Measurements from ENCODE around the gene RASGRF2.

The RASGRF2 gene

DNA sequence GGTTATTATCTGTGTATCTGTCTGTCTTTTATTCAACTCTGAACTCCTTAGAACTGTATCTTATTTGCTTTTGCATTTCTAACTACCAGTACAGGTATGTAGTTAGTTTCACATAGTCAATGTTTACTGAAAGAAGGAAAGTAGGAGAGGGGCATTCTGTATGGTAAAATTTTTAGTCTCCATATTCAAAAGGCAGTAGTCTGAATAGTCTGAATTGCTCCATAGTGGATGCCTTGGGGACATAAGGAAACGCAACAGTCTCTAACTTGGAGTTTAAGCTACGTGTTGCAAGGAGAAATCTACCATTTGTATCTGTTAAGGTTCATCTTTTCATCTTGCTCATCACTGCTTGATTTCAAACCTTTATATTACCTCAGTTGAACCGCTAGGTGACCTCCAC, 26.2 kb downstream of the RASGRF2 start:
- Histone ChIP-seq H3K14ac (ENCODE audit: low read length) (no peak overlapping the region), H3K9ac (ENCODE audit: low read length) (no peak overlapping the region), H3K79me1 (ENCODE audit: low read length) (peaks cover 22% of the 10 kb centered on the region), H2BK5ac (ENCODE audit: low read depth, low read length, poor library complexity) (no peak overlapping the region), H3K27ac (ENCODE audit: low read depth, low read length) (no peak overlapping the region), H3K4me1 (ENCODE audit: control insufficient read depth in 1 of 2, insufficient read depth in 2 of 2, low read length in 2 of 2) (peaks cover 20 to 27% of the 10 kb centered on the region in 2 experiments), H3K23ac (ENCODE audit: low read length) (no peak overlapping the region), H4K8ac (ENCODE audit: low read depth, low read length) (no peak overlapping the region), H3K4me2 (ENCODE audit: low read length) (no peak overlapping the region), H3K18ac (ENCODE audit: low read length) (no peak overlapping the region), H3K9me3 (ENCODE audit: insufficient read depth, low read depth, low read length) (no peaks in the 10 kb centered on the region), H2BK12ac (ENCODE audit: low read length) (no peak overlapping the region), H3K36me3 (ENCODE audit: control insufficient read depth in 1 of 2, insufficient read depth in 2 of 2, low read length in 2 of 2) (peaks cover 4 to 5% of the 10 kb centered on the region in 2 experiments), H2AK5ac (ENCODE audit: low read length) (no peak overlapping the region), H3K79me2 (ENCODE audit: control insufficient read depth, insufficient read depth, low read length, poor library complexity) (peaks cover 10% of the 10 kb centered on the region), H2AFZ (ENCODE audit: insufficient read depth, low read length, poor library complexity) (no peak overlapping the region), H4K12ac (ENCODE audit: low read depth, low read length) (no peak overlapping the region), H2BK120ac (ENCODE audit: insufficient read depth, low read length, poor library complexity) (no peak overlapping the region), H3K4ac (ENCODE audit: low read depth, low read length) (peak overlapping the region; percentile 94), H3K4me3 (ENCODE audit: low read depth, low read length) (no peak overlapping the region), H3K27me3 (ENCODE audit: insufficient read depth, low read length) (no peaks in the 10 kb centered on the region), H4K91ac (ENCODE audit: low read depth, low read length) (no peak overlapping the region)
- DNase-seq = no peak
- WGBS (ENCODE audit: extremely low coverage, insufficient coverage, insufficient read length) = no CpG with 5 or more reads among the region's 3 CpGs

DNA sequence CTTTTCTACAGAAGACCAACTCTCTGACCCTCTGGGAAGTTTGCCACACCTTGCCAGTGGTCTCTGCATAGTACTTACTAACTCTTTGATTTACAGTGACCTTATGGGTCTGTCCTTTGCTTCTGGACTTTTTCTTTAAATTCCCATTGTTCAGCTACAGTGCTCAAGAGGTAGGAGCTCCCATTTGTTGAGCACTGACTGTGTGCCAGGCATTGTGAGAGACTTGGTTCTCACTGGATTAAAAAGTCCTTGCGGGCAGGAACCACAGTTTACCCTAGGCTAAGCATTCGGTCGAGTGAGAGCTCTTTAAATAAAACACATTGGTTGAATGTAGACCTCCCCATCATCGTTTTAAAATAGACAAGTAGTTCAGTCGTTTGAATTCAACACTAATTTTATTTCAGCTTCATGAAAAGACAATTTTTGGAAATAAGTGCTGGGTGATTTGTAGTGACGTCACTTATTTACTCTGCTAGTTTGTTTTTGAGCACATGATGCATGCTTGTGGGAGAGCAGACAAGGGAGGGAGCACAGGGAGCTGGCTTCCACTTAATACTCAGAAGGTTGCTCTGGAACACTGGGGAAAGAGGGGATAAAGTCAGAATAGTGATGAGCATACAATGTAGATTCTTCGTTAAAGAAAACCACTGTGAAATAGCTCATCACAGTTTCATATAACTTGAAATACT, 27.1 kb downstream of the RASGRF2 start:
- Histone ChIP-seq H3K14ac (ENCODE audit: low read length) (peak overlapping the region; percentile 62), H3K9me3 (ENCODE audit: insufficient read depth, low read depth, low read length) (no peaks in the 10 kb centered on the region), H4K91ac (ENCODE audit: low read depth, low read length) (no peak overlapping the region), H2BK120ac (ENCODE audit: insufficient read depth, low read length, poor library complexity) (no peak overlapping the region), H2AK5ac (ENCODE audit: low read length) (no peak overlapping the region), H2AFZ (ENCODE audit: insufficient read depth, low read length, poor library complexity) (no peak overlapping the region), H3K9ac (ENCODE audit: low read length) (no peak overlapping the region), H3K4me2 (ENCODE audit: low read length) (no peak overlapping the region), H3K23ac (ENCODE audit: low read length) (no peak overlapping the region), H2BK12ac (ENCODE audit: low read length) (peak overlapping the region; percentile 85), H3K4me3 (ENCODE audit: low read depth, low read length) (no peak overlapping the region), H2BK5ac (ENCODE audit: low read depth, low read length, poor library complexity) (peak overlapping the region; percentile 32), H3K36me3 (ENCODE audit: control insufficient read depth in 1 of 2, insufficient read depth in 2 of 2, low read length in 2 of 2) (peaks cover 4% of the 10 kb centered on the region in 2 experiments), H3K4ac (ENCODE audit: low read depth, low read length) (peak overlapping the region; percentile 94), H3K79me2 (ENCODE audit: control insufficient read depth, insufficient read depth, low read length, poor library complexity) (peaks cover 15% of the 10 kb centered on the region), H3K18ac (ENCODE audit: low read length) (no peak overlapping the region), H3K27ac (ENCODE audit: low read depth, low read length) (peak overlapping the region; percentile 57), H3K79me1 (ENCODE audit: low read length) (peaks cover 28% of the 10 kb centered on the region), H3K27me3 (ENCODE audit: insufficient read depth, low read length) (no peaks in the 10 kb centered on the region), H4K12ac (ENCODE audit: low read depth, low read length) (no peak overlapping the region), H4K8ac (ENCODE audit: low read depth, low read length) (no peak overlapping the region), H3K4me1 (ENCODE audit: control insufficient read depth in 1 of 2, insufficient read depth in 2 of 2, low read length in 2 of 2) (peaks cover 26 to 34% of the 10 kb centered on the region in 2 experiments)
- WGBS (ENCODE audit: extremely low coverage, insufficient coverage, insufficient read length) = no CpG with 5 or more reads among the region's 7 CpGs
- DNase-seq = no peak

- DNase-seq = peak in 1 of 2 donors; percentile 34
- no CpG with 5 or more reads among the region's 2 CpGs for WGBS (ENCODE audit: extremely low coverage, insufficient coverage, insufficient read length)
- Histone ChIP-seq H4K8ac (ENCODE audit: low read depth, low read length) (no peak overlapping the region), H3K36me3 (ENCODE audit: control insufficient read depth in 1 of 2, insufficient read depth in 2 of 2, low read length in 2 of 2) (no peaks in the 10 kb centered on the region), H3K79me2 (ENCODE audit: control insufficient read depth, insufficient read depth, low read length, poor library complexity) (peaks cover 19% of the 10 kb centered on the region), H4K91ac (ENCODE audit: low read depth, low read length) (no peak overlapping the region), H3K4me2 (ENCODE audit: low read length) (no peak overlapping the region), H2AK5ac (ENCODE audit: low read length) (no peak overlapping the region), H3K18ac (ENCODE audit: low read length) (no peak overlapping the region), H3K4me1 (ENCODE audit: control insufficient read depth in 1 of 2, insufficient read depth in 2 of 2, low read length in 2 of 2) (peaks cover 28 to 34% of the 10 kb centered on the region in 2 experiments), H3K14ac (ENCODE audit: low read length) (no peak overlapping the region), H3K79me1 (ENCODE audit: low read length) (peaks cover 30% of the 10 kb centered on the region), H3K27me3 (ENCODE audit: insufficient read depth, low read length) (no peaks in the 10 kb centered on the region), H3K23ac (ENCODE audit: low read length) (no peak overlapping the region), H3K9me3 (ENCODE audit: insufficient read depth, low read depth, low read length) (no peaks in the 10 kb centered on the region), H3K9ac (ENCODE audit: low read length) (no peak overlapping the region), H2BK120ac (ENCODE audit: insufficient read depth, low read length, poor library complexity) (no peak overlapping the region), H4K12ac (ENCODE audit: low read depth, low read length) (no peak overlapping the region), H2BK5ac (ENCODE audit: low read depth, low read length, poor library complexity) (no peak overlapping the region), H2AFZ (ENCODE audit: insufficient read depth, low read length, poor library complexity) (no peak overlapping the region), H2BK12ac (ENCODE audit: low read length) (no peak overlapping the region), H3K4ac (ENCODE audit: low read depth, low read length) (peak overlapping the region; percentile 67), H3K27ac (ENCODE audit: low read depth, low read length) (peak overlapping the region; percentile 57), H3K4me3 (ENCODE audit: low read depth, low read length) (no peak overlapping the region)
Measured at GRCh38 chr5:80988419-80988935, 28.3 kb downstream of the RASGRF2 start.

- Histone ChIP-seq H4K91ac (ENCODE audit: low read depth, low read length) (peak overlapping the region; percentile 98), H3K4me3 (ENCODE audit: low read depth, low read length) (no peak overlapping the region), H2BK12ac (ENCODE audit: low read length) (peak overlapping the region; percentile 100), H3K9ac (ENCODE audit: low read length) (peak overlapping the region; percentile 28), H3K27me3 (ENCODE audit: insufficient read depth, low read length) (no peaks in the 10 kb centered on the region), H3K4me1 (ENCODE audit: control insufficient read depth in 1 of 2, insufficient read depth in 2 of 2, low read length in 2 of 2) (peaks cover 32 to 38% of the 10 kb centered on the region in 2 experiments), H2BK5ac (ENCODE audit: low read depth, low read length, poor library complexity) (peak overlapping the region; percentile 100), H3K14ac (ENCODE audit: low read length) (peak overlapping the region; percentile 98), H3K36me3 (ENCODE audit: control insufficient read depth in 1 of 2, insufficient read depth in 2 of 2, low read length in 2 of 2) (peaks cover 0 to 1% of the 10 kb centered on the region in 2 experiments), H3K27ac (ENCODE audit: low read depth, low read length) (peak overlapping the region; percentile 98), H3K4me2 (ENCODE audit: low read length) (peak overlapping the region; percentile 59), H3K4ac (ENCODE audit: low read depth, low read length) (peak overlapping the region; percentile 98), H2AFZ (ENCODE audit: insufficient read depth, low read length, poor library complexity) (peak overlapping the region; percentile 62), H3K23ac (ENCODE audit: low read length) (no peak overlapping the region), H2AK5ac (ENCODE audit: low read length) (peak overlapping the region; percentile 99), H4K12ac (ENCODE audit: low read depth, low read length) (peak overlapping the region; percentile 84), H4K8ac (ENCODE audit: low read depth, low read length) (peak overlapping the region; percentile 86), H2BK120ac (ENCODE audit: insufficient read depth, low read length, poor library complexity) (peak overlapping the region; percentile 96), H3K18ac (ENCODE audit: low read length) (peak overlapping the region; percentile 98), H3K9me3 (ENCODE audit: insufficient read depth, low read depth, low read length) (no peaks in the 10 kb centered on the region), H3K79me1 (ENCODE audit: low read length) (peaks cover 30% of the 10 kb centered on the region), H3K79me2 (ENCODE audit: control insufficient read depth, insufficient read depth, low read length, poor library complexity) (peaks cover 20% of the 10 kb centered on the region)
- DNase-seq = no peak
- no CpG with 5 or more reads among the region's 3 CpGs for WGBS (ENCODE audit: extremely low coverage, insufficient coverage, insufficient read length)
Measured at GRCh38 chr5:80989883-80990282, 29.7 kb downstream of the RASGRF2 start.

Data from trophoblast cell (in vitro differentiated cells and primary cell).